BLaER1 treated with 17β-estradiol and CSF1 and Interleukin-3, amounts not matched to agents 10 nM and 100 nM (cell line): ENCODE data around the gene PLS1.
"Not testable (repeated sequence)": the region's sequence is repeated elsewhere in the genome, so short reads cannot be mapped to it uniquely, and the experiment has no call there.

Experiments used
- H3K27ac ChIP-seq, 11 experiments: shearing (Covaris generic); formaldehyde crosslinking; 2 replicates each; pipeline ENCODE4 v1.8.1; 2022
- H3K27me3 ChIP-seq, 11 experiments: shearing (Covaris generic); formaldehyde crosslinking; 2 replicates each; pipeline ENCODE4 v1.8.1; 2022
- H3K36me3 ChIP-seq, 11 experiments: shearing (Covaris generic); formaldehyde crosslinking; 2 replicates each; pipeline ENCODE4 v1.8.1; 2022
- H3K4me1 ChIP-seq, 10 experiments: shearing (Covaris generic); formaldehyde crosslinking; 2 replicates each; pipeline ENCODE4 v1.8.1; 2022
- H3K4me2 ChIP-seq, 11 experiments: shearing (Covaris generic); formaldehyde crosslinking; 2 replicates each; pipeline ENCODE4 v1.8.1; 2022
- H3K4me3 ChIP-seq, 10 experiments: shearing (Covaris generic); formaldehyde crosslinking; 2 replicates each; pipeline ENCODE4 v1.8.1; 2022
- H3K9ac ChIP-seq, 11 experiments: shearing (Covaris generic); formaldehyde crosslinking; 2 replicates each; pipeline ENCODE4 v1.8.1; 2022
- H3K9me3 ChIP-seq, 11 experiments: shearing (Covaris generic); formaldehyde crosslinking; replicated peaks in 1 of 11; 2 replicates each; pipeline ENCODE4 v1.8.1; 2022
- H4K20me1 ChIP-seq, 11 experiments: shearing (Covaris generic); formaldehyde crosslinking; 2 replicates each; pipeline ENCODE4 v1.8.1; 2022
- Cebpa-rat ChIP-seq, 11 experiments: shearing (Covaris generic); IDR thresholded peaks; 2 replicates each; pipeline ENCODE4 v1.8.1; 2022

The PLS1 gene, protein sequence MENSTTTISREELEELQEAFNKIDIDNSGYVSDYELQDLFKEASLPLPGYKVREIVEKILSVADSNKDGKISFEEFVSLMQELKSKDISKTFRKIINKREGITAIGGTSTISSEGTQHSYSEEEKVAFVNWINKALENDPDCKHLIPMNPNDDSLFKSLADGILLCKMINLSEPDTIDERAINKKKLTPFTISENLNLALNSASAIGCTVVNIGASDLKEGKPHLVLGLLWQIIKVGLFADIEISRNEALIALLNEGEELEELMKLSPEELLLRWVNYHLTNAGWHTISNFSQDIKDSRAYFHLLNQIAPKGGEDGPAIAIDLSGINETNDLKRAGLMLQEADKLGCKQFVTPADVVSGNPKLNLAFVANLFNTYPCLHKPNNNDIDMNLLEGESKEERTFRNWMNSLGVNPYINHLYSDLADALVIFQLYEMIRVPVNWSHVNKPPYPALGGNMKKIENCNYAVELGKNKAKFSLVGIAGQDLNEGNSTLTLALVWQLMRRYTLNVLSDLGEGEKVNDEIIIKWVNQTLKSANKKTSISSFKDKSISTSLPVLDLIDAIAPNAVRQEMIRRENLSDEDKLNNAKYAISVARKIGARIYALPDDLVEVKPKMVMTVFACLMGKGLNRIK

GRCh38 chr3:142595951-142596725 lies at the start of gene PLS1:
PLS1 (plus strand) TSS chr3:142596393; CDS start chr3:142664238, 67,845 bp downstream.
- Histone ChIP-seq H4K20me1 (no peaks in the 10 kb centered on the region), H3K36me3 (no peaks in the 10 kb centered on the region), H3K27me3 (peaks cover 0 to 14% (median 9%) of the 10 kb centered on the region in 11 experiments; a peak in 9 of 22 replicates), H3K4me2 (peak within 1 kb of the TSS; percentile 80 to 97 (median 94)), H3K4me3 (peak within 1 kb of the TSS; percentile 69 to 89 (median 74)), H3K9ac (peak within 1 kb of the TSS; percentile 43 to 79 (median 71); a peak in 21 of 22 replicates), H3K27ac (peak within 1 kb of the TSS in 8 of 11 experiments; percentile 23 to 69 (median 38); a peak in 13 of 22 replicates), H3K9me3 (peaks cover 0 to 4% (median 0%) of the 10 kb centered on the region in 11 experiments; a peak in 1 of 22 replicates), H3K4me1 (peaks cover 0 to 25% (median 10%) of the 10 kb centered on the region in 10 experiments; a peak in 15 of 20 replicates)
- no peak for TF ChIP-seq Cebpa-rat (IDR thresholded peaks at IDR 0.05)

GRCh38 chr3:142549986-142550385 lies 46.2 kb upstream of the PLS1 start:
- Histone ChIP-seq H3K4me2 (no peak overlapping the region), H3K9ac (no peak overlapping the region), H3K4me3 (no peak overlapping the region), H3K27ac (no peak overlapping the region), H3K27me3 (no peaks in the 10 kb centered on the region), H3K9me3 (peaks cover 6 to 11% (median 9%) of the 10 kb centered on the region in 11 experiments; a peak in 13 of 22 replicates), H3K4me1 (no peaks in the 10 kb centered on the region), H4K20me1 (no peaks in the 10 kb centered on the region; a peak in 1 of 22 replicates), H3K36me3 (peaks cover 83 to 100% (median 98%) of the 10 kb centered on the region in 11 experiments)
- TF ChIP-seq Cebpa-rat (IDR thresholded peaks at IDR 0.05), result no peak

DNA sequence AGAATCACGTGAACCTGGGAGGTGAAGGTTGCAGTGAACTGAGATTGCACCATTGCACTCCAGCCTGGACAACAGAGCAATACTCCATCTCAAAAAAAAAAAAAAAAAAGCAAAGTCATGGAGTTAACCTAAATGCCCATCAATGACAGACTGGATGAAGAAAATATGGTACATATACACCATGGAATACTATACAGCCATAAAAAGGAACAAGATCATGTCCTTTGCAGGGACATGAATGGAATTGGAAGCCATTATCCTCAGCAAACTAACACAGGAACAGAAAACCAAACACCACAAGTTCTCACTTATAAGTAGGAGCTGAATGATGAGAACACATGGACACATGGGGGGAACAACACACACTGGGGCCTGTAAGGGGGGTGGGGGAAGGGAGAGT lies 43.6 kb upstream of the PLS1 start:
- not testable (repeated sequence) for H3K4me2 ChIP-seq, H3K9ac ChIP-seq, H3K4me1 ChIP-seq, H4K20me1 ChIP-seq, H3K27me3 ChIP-seq, H3K27ac ChIP-seq, H3K4me3 ChIP-seq
- H3K36me3 ChIP-seq, result peaks cover 88 to 100% (median 98%) of the 10 kb centered on the region in 11 experiments
- peaks cover 6 to 11% (median 9%) of the 10 kb centered on the region in 11 experiments; a peak in 13 of 22 replicates for H3K9me3 ChIP-seq

GRCh38 chr3:142553741-142554140 lies 42.5 kb upstream of the PLS1 start:
- TF ChIP-seq Cebpa-rat (IDR thresholded peaks at IDR 0.05), result no peak
- Histone ChIP-seq H3K27me3 (no peaks in the 10 kb centered on the region), H3K9ac (no peak overlapping the region), H3K27ac (no peak overlapping the region), H3K4me3 (no peak overlapping the region), H4K20me1 (no peaks in the 10 kb centered on the region; a peak in 1 of 22 replicates), H3K4me2 (no peak overlapping the region), H3K36me3 (peaks cover 89 to 100% (median 98%) of the 10 kb centered on the region in 11 experiments), H3K9me3 (peaks cover 6 to 11% (median 9%) of the 10 kb centered on the region in 11 experiments; a peak in 13 of 22 replicates), H3K4me1 (no peaks in the 10 kb centered on the region)

DNA sequence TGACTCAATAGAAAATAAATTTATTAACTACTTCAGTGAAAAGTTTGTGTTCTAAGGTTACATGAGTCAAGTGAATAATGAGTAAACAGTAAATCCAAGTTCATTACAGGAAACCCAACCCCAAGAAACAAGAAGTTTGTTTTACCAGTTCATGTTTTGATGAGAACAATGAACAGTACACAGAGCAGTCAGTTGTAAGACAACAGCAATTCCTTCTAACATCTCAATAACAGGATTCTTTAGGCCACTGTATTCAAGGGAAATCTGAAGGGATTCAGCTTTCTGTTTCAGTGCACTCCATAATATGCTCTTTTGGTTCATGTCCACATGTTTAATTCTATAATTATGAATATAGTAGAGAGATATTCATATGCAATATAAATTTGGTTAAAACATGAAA lies 36.1 kb upstream of the PLS1 start:
- no peak overlapping the region for H3K4me3 ChIP-seq
- no peak overlapping the region for H3K9ac ChIP-seq
- H3K9me3 ChIP-seq, result no peaks in the 10 kb centered on the region
- peaks cover 88 to 100% (median 91%) of the 10 kb centered on the region in 11 experiments for H3K36me3 ChIP-seq
- H3K27me3 ChIP-seq, result no peaks in the 10 kb centered on the region
- H3K27ac ChIP-seq, result no peak overlapping the region
- no peaks in the 10 kb centered on the region for H3K4me1 ChIP-seq
- peaks cover 0 to 8% (median 0%) of the 10 kb centered on the region in 11 experiments; a peak in 2 of 22 replicates for H4K20me1 ChIP-seq
- no peak overlapping the region for H3K4me2 ChIP-seq
- TF ChIP-seq Cebpa-rat (IDR thresholded peaks at IDR 0.05), result no peak

- Histone ChIP-seq H3K9ac (no peak overlapping the region), H3K27me3 (no peaks in the 10 kb centered on the region), H3K36me3 (peaks cover 71 to 95% (median 86%) of the 10 kb centered on the region in 11 experiments), H4K20me1 (peaks cover 0 to 25% (median 4%) of the 10 kb centered on the region in 11 experiments; a peak in 13 of 22 replicates), H3K4me1 (no peaks in the 10 kb centered on the region), H3K27ac (no peak overlapping the region), H3K9me3 (peaks cover 0 to 4% (median 2%) of the 10 kb centered on the region in 11 experiments; a peak in 7 of 22 replicates), H3K4me3 (no peak overlapping the region), H3K4me2 (no peak overlapping the region)
- no peak for TF ChIP-seq Cebpa-rat (IDR thresholded peaks at IDR 0.05)
Observed at GRCh38 chr3:142563496-142563997, 32.6 kb upstream of the PLS1 start.

DNA sequence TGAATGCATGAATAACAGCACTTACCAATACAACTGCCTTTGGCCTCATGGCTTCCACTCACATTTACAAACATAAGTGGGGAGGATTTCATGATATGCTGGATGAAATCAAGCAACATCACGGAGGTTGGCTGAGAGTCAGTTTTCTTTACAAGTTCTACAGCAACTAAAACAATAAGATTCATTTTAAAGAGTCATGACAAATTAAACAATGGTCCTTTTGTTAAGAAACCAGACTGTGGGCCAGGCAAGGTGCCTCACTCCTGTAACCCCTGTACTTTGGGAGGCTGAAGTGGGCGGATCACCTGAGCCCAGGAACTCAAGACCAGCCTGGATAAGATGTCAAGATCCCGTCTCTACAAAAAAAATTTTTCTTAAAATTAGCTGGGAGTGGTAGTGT lies 30.1 kb upstream of the PLS1 start:
- Histone ChIP-seq H3K27ac (no peak overlapping the region), H3K4me2 (no peak overlapping the region), H3K4me3 (no peak overlapping the region), H3K27me3 (no peaks in the 10 kb centered on the region), H3K4me1 (no peaks in the 10 kb centered on the region), H3K36me3 (peaks cover 68 to 95% (median 87%) of the 10 kb centered on the region in 11 experiments), H4K20me1 (peaks cover 0 to 37% (median 13%) of the 10 kb centered on the region in 11 experiments; a peak in 14 of 22 replicates), H3K9me3 (peaks cover 4 to 23% (median 7%) of the 10 kb centered on the region in 11 experiments; a peak in 12 of 22 replicates), H3K9ac (no peak overlapping the region)
- no peak for TF ChIP-seq Cebpa-rat (IDR thresholded peaks at IDR 0.05)

GRCh38 chr3:142568393-142569017 lies 27.7 kb upstream of the PLS1 start:
- H3K4me2 ChIP-seq, result no peak overlapping the region

DNA sequence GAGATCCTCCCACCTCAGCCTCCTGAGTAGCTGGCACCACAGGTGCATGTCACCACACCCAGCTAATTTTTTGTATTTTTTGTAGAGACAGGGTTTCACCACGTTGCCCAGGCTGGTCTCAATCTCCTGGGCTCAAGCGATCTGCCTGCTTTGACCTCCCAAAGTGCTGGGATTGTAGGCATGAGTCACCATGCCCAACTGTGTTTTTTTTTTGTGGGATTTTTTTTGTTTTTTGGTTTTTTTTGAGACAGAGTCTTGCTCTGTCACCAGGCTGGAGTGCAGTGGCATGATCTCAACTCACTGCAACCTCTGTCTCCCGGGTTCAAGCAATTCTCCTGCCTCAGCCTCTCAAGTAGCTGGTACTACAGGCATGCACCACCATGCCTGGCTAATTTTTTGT lies 26.8 kb upstream of the PLS1 start:
- H3K4me3 ChIP-seq, H3K9ac ChIP-seq, H3K27me3 ChIP-seq, H3K4me2 ChIP-seq, H3K27ac ChIP-seq: not testable (repeated sequence)
- Histone ChIP-seq H3K4me1 (peaks cover 0 to 14% (median 0%) of the 10 kb centered on the region in 10 experiments; a peak in 7 of 20 replicates), H4K20me1 (peaks cover 0 to 55% (median 14%) of the 10 kb centered on the region in 11 experiments; a peak in 15 of 22 replicates), H3K9me3 (peaks cover 6 to 29% (median 15%) of the 10 kb centered on the region in 11 experiments; a peak in 14 of 22 replicates), H3K36me3 (peaks cover 44 to 95% (median 78%) of the 10 kb centered on the region in 11 experiments)

More at GRCh38 chr3:142568393-142569017, 27.7 kb upstream of the PLS1 start:
- Histone ChIP-seq H3K9me3 (peaks cover 6 to 29% (median 15%) of the 10 kb centered on the region in 11 experiments; a peak in 14 of 22 replicates), H3K27ac (no peak overlapping the region), H3K36me3 (peaks cover 53 to 95% (median 84%) of the 10 kb centered on the region in 11 experiments), H3K27me3 (no peaks in the 10 kb centered on the region), H4K20me1 (peaks cover 0 to 47% (median 14%) of the 10 kb centered on the region in 11 experiments; a peak in 15 of 22 replicates), H3K4me3 (no peak overlapping the region), H3K4me1 (peaks cover 0 to 4% (median 0%) of the 10 kb centered on the region in 10 experiments; a peak in 2 of 20 replicates), H3K9ac (no peak overlapping the region)
- no peak for TF ChIP-seq Cebpa-rat (IDR thresholded peaks at IDR 0.05)

DNA sequence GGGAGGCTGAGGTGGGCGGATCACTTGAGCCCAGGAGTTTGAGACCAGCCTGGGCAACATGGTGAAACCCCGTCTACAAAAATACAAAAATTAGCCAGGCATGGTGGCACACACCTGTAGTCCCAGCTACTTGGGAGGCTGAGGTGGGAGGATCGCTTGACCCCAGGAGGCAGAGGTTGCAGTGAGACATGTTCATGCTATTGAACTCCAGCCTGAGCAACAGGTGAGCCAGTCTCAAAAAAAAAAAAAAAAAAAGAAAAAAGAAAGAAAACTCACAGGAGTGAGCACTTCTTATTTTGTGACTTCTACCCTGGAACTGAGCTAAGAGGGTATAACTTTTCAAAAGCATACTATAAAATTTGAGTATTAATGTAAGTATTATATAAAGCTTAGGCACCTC lies 22.0 kb upstream of the PLS1 start:
- peak overlapping the region in 3 of 11 experiments; percentile 46 to 70 (median 67); a peak in 3 of 22 replicates for H3K9ac ChIP-seq
- peaks cover 16 to 49% (median 28%) of the 10 kb centered on the region in 10 experiments for H3K4me1 ChIP-seq
- H3K36me3 ChIP-seq, result peaks cover 9 to 68% (median 38%) of the 10 kb centered on the region in 11 experiments
- peak overlapping the region in 3 of 11 experiments; percentile 68 to 81 (median 69); a peak in 6 of 22 replicates for H3K4me2 ChIP-seq
- H3K27me3 ChIP-seq, H3K4me3 ChIP-seq: not testable (repeated sequence)
- H3K27ac ChIP-seq, result peak overlapping the region in 3 of 11 experiments; percentile 55 to 74 (median 59); a peak in 4 of 22 replicates
- peaks cover 0 to 20% (median 9%) of the 10 kb centered on the region in 11 experiments; a peak in 12 of 22 replicates for H3K9me3 ChIP-seq
- H4K20me1 ChIP-seq, result peaks cover 0 to 41% (median 4%) of the 10 kb centered on the region in 11 experiments; a peak in 9 of 22 replicates
